Measurements from ENCODE around the gene ICAM1. TPM values are rescaled to one million over a fixed set of nuclear protein-coding genes. Genes with fewer than 3 reads are reported as not detected.
A peak's percentile ranks its signal among the peaks of the same experiment; 100 is the strongest.

The ICAM1 gene
- polyA plus RNA-seq, 6 donors from 2014 or later, result 2.5 to 4.9 (median 3.8) TPM; not detected in 1

DNA sequence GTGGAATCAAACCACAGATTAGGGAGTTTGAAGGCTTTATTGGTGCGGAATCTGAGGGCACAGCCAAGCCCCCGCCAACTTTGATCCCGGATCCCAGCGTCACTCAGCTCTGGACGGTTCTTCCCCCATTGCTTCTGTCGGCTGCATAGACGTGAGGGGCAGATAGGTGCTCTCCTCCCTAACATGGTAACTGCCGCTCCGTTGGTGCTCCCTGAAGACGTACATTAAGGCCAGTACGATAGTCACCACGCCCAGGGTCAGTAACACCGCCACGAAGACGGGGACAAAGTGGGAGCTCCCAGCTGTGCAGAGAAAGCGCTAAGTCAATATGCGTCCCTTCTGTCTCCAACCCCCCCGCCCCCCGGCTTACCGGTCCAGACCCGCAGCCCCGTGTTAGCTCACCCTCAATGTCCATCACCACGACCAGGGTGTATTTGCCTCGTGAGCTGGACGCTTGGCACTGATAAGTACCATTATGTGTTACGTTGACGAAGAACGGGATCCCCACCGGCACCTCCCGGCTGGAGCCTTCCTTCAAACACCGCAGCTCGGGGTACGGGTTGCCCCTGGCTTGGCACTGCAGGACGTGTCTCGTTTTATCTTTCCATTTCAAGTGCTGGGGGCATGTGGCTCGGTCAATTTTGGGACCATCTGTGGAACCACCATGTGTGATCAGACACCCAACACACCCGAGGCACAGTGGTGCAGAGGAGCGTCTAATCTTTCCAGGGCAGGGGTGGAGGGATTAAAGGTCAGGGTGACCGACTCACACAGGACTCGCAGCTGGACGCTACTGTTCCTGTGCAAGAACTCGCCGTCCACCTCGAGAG is 63.1 kb downstream of the ICAM1 start:
- ATAC-seq (ENCODE audit: low read depth in 2 of 2), result no peak
- peaks cover 23 to 56% (median 56%) of the 10 kb centered on the region in 3 donors for H3K4me1 Mint-ChIP-seq

DNA sequence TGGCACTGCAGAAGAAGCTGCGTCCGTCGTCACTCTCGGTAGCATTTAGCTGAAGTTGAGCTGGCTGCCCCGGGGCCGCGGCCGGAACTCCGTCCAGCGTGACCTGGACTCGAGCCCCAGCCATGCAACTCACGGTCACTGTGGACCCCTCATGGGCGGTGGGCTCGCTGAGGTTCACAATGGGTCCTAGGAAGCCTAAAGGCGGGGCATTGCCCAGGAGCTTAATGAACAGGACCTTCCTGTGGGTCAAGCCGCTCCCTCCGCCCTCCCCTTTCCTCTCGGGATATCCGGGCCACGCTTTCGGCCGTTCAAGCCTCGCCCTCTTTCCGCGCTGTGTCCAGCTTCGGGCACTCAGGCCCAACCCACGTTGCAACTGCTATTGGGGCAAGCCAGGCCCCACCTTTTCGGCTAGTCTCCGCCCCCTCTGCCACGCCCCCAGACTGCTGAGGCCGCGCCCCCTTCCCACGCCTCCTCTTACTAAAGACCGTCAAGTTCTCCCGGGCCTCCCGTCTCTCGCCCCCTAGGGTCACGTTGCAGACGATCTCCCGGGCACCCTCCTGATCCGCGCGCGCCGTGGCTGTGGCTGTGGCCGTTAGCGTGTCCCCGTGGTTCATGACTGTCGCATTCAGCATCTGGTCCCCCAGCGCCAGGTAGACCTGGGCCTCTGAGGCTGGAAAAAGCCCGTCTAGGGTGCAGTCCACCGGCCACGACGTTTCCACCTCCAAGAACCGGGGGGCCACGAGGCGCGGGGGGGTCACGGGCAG is 63.9 kb downstream of the ICAM1 start:
- ATAC-seq (ENCODE audit: low read depth in 2 of 2) (no peak), DNase-seq (no peak)
- H3K27ac Mint-ChIP-seq, result peak overlapping the region in 3 of 6 donors; percentile 27 to 36 (median 29)
- H3K4me1 Mint-ChIP-seq, result peaks cover 31 to 63% (median 60%) of the 10 kb centered on the region in 3 donors
- H3K9me3 Mint-ChIP-seq, result no peaks in the 10 kb centered on the region
- no peaks in the 10 kb centered on the region for H3K27me3 Mint-ChIP-seq
- peak overlapping the region in 5 of 8 donors; percentile 26 to 96 (median 54) for H3K4me3 Mint-ChIP-seq
- H3K36me3 Mint-ChIP-seq, result no peaks in the 10 kb centered on the region

More for the DNA sequence above, 63.1 kb downstream of the ICAM1 start:
- no peak for DNase-seq
- Mint-ChIP-seq H3K9me3 (no peaks in the 10 kb centered on the region), H3K27me3 (no peaks in the 10 kb centered on the region), H3K4me3 (peak overlapping the region; percentile 94 to 99 (median 97)), H3K27ac (peak overlapping the region; percentile 92 to 98 (median 96)), H3K36me3 (no peaks in the 10 kb centered on the region)

DNA sequence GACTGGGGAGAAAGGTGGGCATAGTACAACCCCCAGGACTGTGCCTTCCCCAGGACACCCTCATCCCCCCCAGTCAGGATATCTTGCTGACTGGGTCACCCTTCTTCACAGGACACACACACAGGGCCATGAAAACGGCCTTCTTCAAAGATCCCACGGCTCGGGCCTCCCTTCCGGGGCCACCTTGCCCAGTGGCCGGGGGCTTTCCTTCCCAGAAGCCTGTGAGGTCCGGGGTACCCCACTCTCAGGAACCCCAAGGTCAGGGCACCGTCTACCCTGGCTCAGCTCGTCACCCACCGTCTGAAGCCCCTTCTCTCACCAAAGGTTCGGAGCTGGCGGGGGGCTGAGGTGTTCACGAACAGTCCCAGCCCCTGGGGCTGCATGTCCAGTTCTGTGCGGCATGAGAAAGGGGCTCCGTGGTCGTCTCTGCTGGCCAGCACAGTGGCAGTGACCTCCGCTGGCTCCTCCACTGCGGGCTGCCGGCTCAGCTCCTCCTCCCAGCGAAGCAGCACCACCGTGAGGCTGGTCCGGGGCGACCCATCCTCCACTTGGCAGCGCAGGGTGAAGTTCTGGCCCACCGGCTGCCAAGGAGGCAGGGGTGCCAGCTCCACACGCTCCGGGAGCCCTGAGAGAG is 64.5 kb downstream of the ICAM1 start:
- no peak for ATAC-seq (ENCODE audit: low read depth in 2 of 2)
- H3K27ac Mint-ChIP-seq, result peak overlapping the region in 1 of 6 donors; percentile 36

More for the DNA sequence above, 64.5 kb downstream of the ICAM1 start:
- Mint-ChIP-seq H3K27me3 (no peaks in the 10 kb centered on the region), H3K36me3 (no peaks in the 10 kb centered on the region), H3K9me3 (no peaks in the 10 kb centered on the region), H3K4me1 (peaks cover 32 to 62% (median 57%) of the 10 kb centered on the region in 3 donors), H3K4me3 (peak overlapping the region in 1 of 8 donors; percentile 26)
- DNase-seq, result no peak

Other genes with a start within 250 kb of the ICAM1 start
- gene SHFL, start 184.8 kb upstream of the ICAM1 start, polyA plus RNA-seq (ENCODE audit: low read depth in 6 of 6), result 10 to 100 TPM; 14.7 to 37.0 (median 23.8) TPM
- gene ANGPTL6, start 168.4 kb upstream of the ICAM1 start, polyA plus RNA-seq (ENCODE audit: low read depth in 6 of 6), result 1 to 10 TPM in 1 of 6 donors, under 1 TPM in 3, not detected in 2; 0.39 to 1.1 (median 0.65) TPM
- gene PPAN, start 164.8 kb upstream of the ICAM1 start, polyA plus RNA-seq (ENCODE audit: low read depth in 6 of 6), result 10 to 100 TPM in 5 of 6 donors, 1 to 10 TPM in 1; 7.8 to 30.7 (median 15.1) TPM
- 1 to 10 TPM in 3 of 6 donors, under 1 TPM in 3; 0.69 to 1.2 (median 0.92) TPM for gene P2RY11, start 159.4 kb upstream of the ICAM1 start, polyA plus RNA-seq (ENCODE audit: low read depth in 6 of 6)
- 100 to 1,000 TPM; 141 to 177 (median 159) TPM for gene EIF3G, start 151.2 kb upstream of the ICAM1 start, polyA plus RNA-seq (ENCODE audit: low read depth in 6 of 6)
- 10 to 100 TPM; 13.9 to 56.7 (median 31.3) TPM for gene DNMT1, start 76.2 kb upstream of the ICAM1 start, polyA plus RNA-seq (ENCODE audit: low read depth in 6 of 6)
- under 1 TPM in 4 of 6 donors, not detected in 2; 0.06 to 0.21 (median 0.16) TPM for gene S1PR2, start 39.8 kb upstream of the ICAM1 start, polyA plus RNA-seq (ENCODE audit: low read depth in 6 of 6)
- gene MRPL4, start 18.9 kb upstream of the ICAM1 start, polyA plus RNA-seq (ENCODE audit: low read depth in 6 of 6), result 10 to 100 TPM; 23.7 to 34.3 (median 27.4) TPM
- not detected for gene ICAM4, start 15.8 kb downstream of the ICAM1 start, polyA plus RNA-seq (ENCODE audit: low read depth in 6 of 6)
- not detected for gene ICAM5, start 18.8 kb downstream of the ICAM1 start, polyA plus RNA-seq (ENCODE audit: low read depth in 6 of 6)
- gene ZGLP1, start 38.7 kb downstream of the ICAM1 start, polyA plus RNA-seq (ENCODE audit: low read depth in 6 of 6), result under 1 TPM in 2 of 6 donors, not detected in 4; 0.73 to 0.86 TPM
- gene FDX2, start 44.9 kb downstream of the ICAM1 start, polyA plus RNA-seq (ENCODE audit: low read depth in 6 of 6), result 10 to 100 TPM; 12.9 to 36.6 (median 15.5) TPM
- gene RAVER1, start 62.4 kb downstream of the ICAM1 start, polyA plus RNA-seq (ENCODE audit: low read depth in 6 of 6), result 10 to 100 TPM; 12.0 to 25.0 (median 15.0) TPM
- gene ICAM3, start 68.5 kb downstream of the ICAM1 start, polyA plus RNA-seq (ENCODE audit: low read depth in 6 of 6), result 100 to 1,000 TPM; 156 to 235 (median 200) TPM
- gene TYK2, start 109.5 kb downstream of the ICAM1 start, polyA plus RNA-seq (ENCODE audit: low read depth in 6 of 6), result 10 to 100 TPM; 26.1 to 67.7 (median 48.5) TPM
- 10 to 100 TPM; 43.9 to 73.1 (median 53.9) TPM for gene CDC37, start 132.4 kb downstream of the ICAM1 start, polyA plus RNA-seq (ENCODE audit: low read depth in 6 of 6)
- gene PDE4A, start 149.4 kb downstream of the ICAM1 start, polyA plus RNA-seq (ENCODE audit: low read depth in 6 of 6), result 1 to 10 TPM in 1 of 6 donors, under 1 TPM in 4, not detected in 1; 0.17 to 2.8 (median 0.25) TPM
- 1 to 10 TPM in 5 of 6 donors, under 1 TPM in 1; 0.18 to 9.8 (median 7.7) TPM for gene KEAP1, start 232.2 kb downstream of the ICAM1 start, polyA plus RNA-seq (ENCODE audit: low read depth in 6 of 6)
- gene S1PR5, start 246.3 kb downstream of the ICAM1 start, polyA plus RNA-seq (ENCODE audit: low read depth in 6 of 6), result under 1 TPM in 5 of 6 donors, not detected in 1; 0.24 to 0.96 (median 0.75) TPM

All from naive B cell (primary cell).